Chondrocyte (in vitro differentiated cells): Measurements from ENCODE around the gene CNGA1. TPM values are rescaled to one million over a fixed set of nuclear protein-coding genes. Genes with fewer than 3 reads are reported as not detected.

Experiments
- DNase-seq: peaks from one replicate; pipeline ENCODE4 v3.0.0; 2021; ENCODE audit warnings: mixed read lengths, low spot score
- H3K27ac Mint-ChIP-seq: one replicate; pipeline ENCODE4 v1.8.0; 2021; ENCODE audit warnings: mild to moderate bottlenecking, moderate library complexity, mixed read lengths; ENCODE audit not compliant: unreplicated experiment
- H3K27me3 Mint-ChIP-seq: 2 replicates; pipeline ENCODE4 v1.8.0; 2021; ENCODE audit warnings: low read depth, mixed read lengths
- H3K36me3 Mint-ChIP-seq: 2 replicates; pipeline ENCODE4 v1.8.0; 2021; ENCODE audit warnings: low read depth, mixed read lengths
- H3K4me1 Mint-ChIP-seq: 2 replicates; pipeline ENCODE4 v1.8.0; 2021; ENCODE audit warnings: low read depth, mild to moderate bottlenecking, mixed read lengths
- H3K4me3 Mint-ChIP-seq: one replicate; pipeline ENCODE4 v1.8.0; 2021; ENCODE audit warnings: mild to moderate bottlenecking, moderate library complexity, mixed read lengths; ENCODE audit not compliant: unreplicated experiment
- H3K9me3 Mint-ChIP-seq: 2 replicates; pipeline ENCODE4 v1.8.0; 2021; ENCODE audit warnings: low read depth, mixed read lengths
- CTCF ChIP-seq: fragments of 200-600 bp; sonication (generic); IDR thresholded peaks from 2 replicates; pipeline ENCODE4 v1.5.0; 2021; ENCODE audit warnings: antibody characterized with exemption, mild to moderate bottlenecking, moderate library complexity
- total RNA-seq: library from RNA; stranded (reverse); gene quantifications from 3 replicates; pipeline ENCODE4 v1.2.1, GENCODE V29; 2021

Gene CNGA1
- total RNA-seq, 1 donor from 2014 or later = not detected

GRCh38 chr4:48043504-48043903 lies 27.0 kb upstream of the CNGA1 start:
- DNase-seq = no peak
- H3K36me3 Mint-ChIP-seq = no peaks in the 10 kb centered on the region
- no peaks in the 10 kb centered on the region for H3K4me1 Mint-ChIP-seq
- H3K27ac Mint-ChIP-seq = no peak overlapping the region
- no peaks in the 10 kb centered on the region for H3K9me3 Mint-ChIP-seq
- H3K4me3 Mint-ChIP-seq = no peak overlapping the region
- TF ChIP-seq CTCF = no peak
- H3K27me3 Mint-ChIP-seq = peaks cover 29% of the 10 kb centered on the region

GRCh38 chr4:48042979-48043461 lies 26.5 kb upstream of the CNGA1 start:
- DNase-seq = no peak
- no peaks in the 10 kb centered on the region for H3K36me3 Mint-ChIP-seq
- no peak for TF ChIP-seq CTCF
- peaks cover 29% of the 10 kb centered on the region for H3K27me3 Mint-ChIP-seq
- H3K4me1 Mint-ChIP-seq = no peaks in the 10 kb centered on the region
- no peak overlapping the region for H3K4me3 Mint-ChIP-seq
- no peak overlapping the region for H3K27ac Mint-ChIP-seq
- H3K9me3 Mint-ChIP-seq = no peaks in the 10 kb centered on the region

GRCh38 chr4:48041535-48042137 lies 25.2 kb upstream of the CNGA1 start:
- H3K4me1 Mint-ChIP-seq = no peaks in the 10 kb centered on the region
- DNase-seq = no peak
- H3K27me3 Mint-ChIP-seq = peaks cover 27% of the 10 kb centered on the region
- TF ChIP-seq CTCF = no peak
- no peak overlapping the region for H3K27ac Mint-ChIP-seq
- no peaks in the 10 kb centered on the region for H3K9me3 Mint-ChIP-seq
- H3K36me3 Mint-ChIP-seq = no peaks in the 10 kb centered on the region
- no peak overlapping the region for H3K4me3 Mint-ChIP-seq

- H3K4me3 Mint-ChIP-seq = no peak overlapping the region
- TF ChIP-seq CTCF = no peak
- H3K36me3 Mint-ChIP-seq = no peaks in the 10 kb centered on the region
- no peaks in the 10 kb centered on the region for H3K9me3 Mint-ChIP-seq
- peaks cover 19% of the 10 kb centered on the region for H3K27me3 Mint-ChIP-seq
- no peak for DNase-seq
- H3K27ac Mint-ChIP-seq = no peak overlapping the region
- no peaks in the 10 kb centered on the region for H3K4me1 Mint-ChIP-seq
Measured at GRCh38 chr4:48039561-48039960, 23.1 kb upstream of the CNGA1 start.

- no peaks in the 10 kb centered on the region for H3K4me1 Mint-ChIP-seq
- peaks cover 17% of the 10 kb centered on the region for H3K27me3 Mint-ChIP-seq
- H3K9me3 Mint-ChIP-seq = no peaks in the 10 kb centered on the region
- no peak overlapping the region for H3K27ac Mint-ChIP-seq
- no peak for TF ChIP-seq CTCF
- no peak overlapping the region for H3K4me3 Mint-ChIP-seq
- no peaks in the 10 kb centered on the region for H3K36me3 Mint-ChIP-seq
- no peak for DNase-seq
Measured at GRCh38 chr4:48038666-48039065, 22.2 kb upstream of the CNGA1 start.
